NCI-H1092 treated with DMSO at 0.1 percent for 48 hours (cell line): ENCODE results near the gene ANO1.

Source experiments
- DNase-seq: peaks from one replicate; lab custom pipeline; 2025; lab: John Stamatoyannopoulos, UW

Gene ANO1

GRCh38 chr11:70095541-70096252 is 17.6 kb downstream of the ANO1 start:
- no peak for DNase-seq

DNA sequence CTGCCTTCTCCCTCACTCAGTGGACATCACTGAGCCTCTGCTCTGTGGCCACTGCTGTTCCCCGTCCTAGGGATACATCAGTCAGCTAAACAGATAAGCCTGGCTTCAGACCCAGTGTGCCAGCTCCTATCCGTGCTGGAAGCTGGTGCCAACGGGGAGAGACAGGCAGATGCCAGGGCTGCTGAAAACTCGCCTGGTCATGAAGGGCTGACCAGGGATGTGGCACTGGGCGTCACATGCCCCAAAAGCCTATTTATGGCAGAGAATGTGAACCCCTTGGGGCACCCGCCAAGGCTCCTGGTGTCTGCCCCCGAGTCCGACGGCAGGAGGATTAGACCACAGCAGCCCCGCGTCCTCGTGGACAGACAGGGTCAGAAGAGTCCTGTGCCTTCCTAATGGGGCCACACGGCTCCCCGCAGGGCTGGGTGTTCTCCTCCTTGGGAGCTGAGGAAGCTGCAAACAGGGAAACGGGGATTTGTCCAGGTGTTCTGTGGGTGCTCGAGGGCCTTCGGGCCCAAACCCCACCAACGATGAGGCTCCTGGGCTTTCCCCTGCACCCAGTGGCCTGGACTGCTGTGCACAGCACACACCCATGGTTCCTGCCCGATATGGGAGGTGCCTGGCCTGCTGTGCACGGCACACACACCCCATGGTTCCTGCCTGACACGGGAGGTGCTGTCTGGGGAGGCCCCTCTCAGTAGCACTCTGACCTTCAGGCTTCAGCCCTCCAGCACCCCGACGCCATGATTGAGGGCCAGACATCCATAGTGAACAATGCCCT is 19.9 kb downstream of the ANO1 start:
- DNase-seq, result no peak

DNA sequence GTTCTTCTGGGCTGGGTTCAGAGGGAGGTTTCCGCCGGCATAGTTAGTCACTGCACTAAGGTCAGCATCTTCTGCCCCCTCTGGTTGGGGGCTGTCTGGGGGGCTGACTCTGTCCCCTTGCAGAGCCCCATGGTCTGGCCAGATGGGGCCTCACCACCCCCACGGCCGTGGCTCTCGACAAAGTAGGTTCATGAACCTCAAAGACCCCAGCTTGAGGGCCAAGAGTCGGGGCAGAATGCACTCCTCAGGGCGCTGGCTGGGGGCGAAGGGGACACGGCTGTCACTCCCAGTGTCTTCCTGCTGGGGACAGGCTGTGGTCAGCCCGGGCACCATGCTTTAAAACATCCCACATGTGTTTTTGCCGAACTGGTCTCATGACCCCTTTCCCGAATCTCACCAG is 20.8 kb downstream of the ANO1 start:
- DNase-seq, result no peak

- no peak for DNase-seq
These were observed 21.6 kb downstream of the ANO1 start for GRCh38 chr11:70099578-70100279.

- DNase-seq, result no peak
These were observed 22.1 kb downstream of the ANO1 start for GRCh38 chr11:70100280-70100603.

- DNase-seq, result no peak
These were observed 22.7 kb downstream of the ANO1 start for GRCh38 chr11:70100791-70101190.

DNA sequence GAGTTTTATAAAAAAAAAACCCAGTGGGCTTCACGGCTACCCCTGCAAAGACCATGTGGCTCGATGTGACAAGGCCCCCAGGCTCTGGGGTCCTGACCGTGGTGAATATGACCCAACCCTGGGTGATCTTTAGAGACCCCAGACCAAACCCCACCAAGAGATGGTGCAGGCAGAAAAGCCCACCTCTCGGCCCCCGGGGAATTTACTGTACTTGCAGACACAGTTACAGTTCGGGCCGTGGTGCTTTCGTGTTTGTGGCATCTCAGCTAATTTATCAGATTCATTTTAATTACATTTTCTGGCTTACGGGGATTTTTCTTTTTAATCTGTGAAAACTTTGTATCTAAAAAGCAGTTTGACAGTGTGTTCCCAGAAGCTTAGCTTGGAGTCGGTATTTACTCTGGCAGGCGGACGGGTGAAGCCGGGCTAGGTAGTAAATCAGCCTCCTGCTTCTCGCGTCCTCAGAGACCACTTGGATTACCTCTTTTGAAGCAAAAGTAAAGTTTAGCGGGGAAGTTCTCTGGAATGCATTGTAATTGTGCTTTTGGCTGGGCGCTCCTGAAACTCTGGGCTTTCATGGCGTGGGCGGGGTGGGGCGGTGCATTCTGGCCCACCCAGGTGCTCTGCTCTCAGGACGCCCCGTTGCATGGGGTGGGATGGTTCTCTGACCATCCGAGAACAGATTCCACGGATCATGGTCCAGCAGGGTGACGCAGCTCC is 25.3 kb downstream of the ANO1 start:
- no peak for DNase-seq

DNA sequence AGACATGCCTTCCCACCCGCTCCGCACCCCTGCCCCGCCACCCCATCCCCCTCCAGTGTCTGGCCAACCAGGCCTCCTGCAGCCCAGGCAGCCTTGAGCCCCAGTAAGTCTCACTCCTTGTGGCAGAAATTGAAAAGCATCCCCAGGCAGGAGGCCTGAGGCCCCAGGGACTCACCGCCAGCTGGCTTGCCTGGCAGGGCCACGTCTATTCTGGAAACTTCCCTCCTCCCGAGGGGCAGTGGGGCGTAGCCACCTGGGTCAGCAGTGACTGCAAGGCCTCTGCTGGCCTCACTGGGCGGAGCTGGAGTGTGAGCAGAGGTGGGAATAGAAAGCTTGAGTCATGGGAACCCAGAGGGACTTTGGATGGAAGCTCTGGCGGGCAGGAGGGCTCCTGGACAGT is 26.3 kb downstream of the ANO1 start:
- no peak for DNase-seq

DNA sequence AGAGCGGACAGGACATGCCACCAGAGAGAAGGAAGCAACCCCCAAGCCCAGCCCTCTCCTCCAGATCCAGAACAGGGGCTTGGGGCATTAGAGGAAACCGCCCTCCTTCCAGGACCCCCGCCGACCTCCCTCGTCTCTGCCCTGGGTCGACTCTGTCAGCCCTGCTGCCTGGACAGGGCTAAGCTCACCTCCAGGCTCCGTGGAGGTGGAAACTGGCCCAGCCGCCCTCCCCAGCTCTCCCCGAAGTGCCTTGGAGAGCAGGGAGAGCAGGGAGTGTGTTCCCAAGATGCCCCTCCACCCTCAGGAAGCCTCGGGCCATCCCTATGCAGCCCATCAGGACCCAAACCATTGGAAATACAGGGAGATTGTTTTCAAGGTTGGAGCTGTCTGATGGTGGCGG is 26.8 kb downstream of the ANO1 start:
- no peak for DNase-seq

DNA sequence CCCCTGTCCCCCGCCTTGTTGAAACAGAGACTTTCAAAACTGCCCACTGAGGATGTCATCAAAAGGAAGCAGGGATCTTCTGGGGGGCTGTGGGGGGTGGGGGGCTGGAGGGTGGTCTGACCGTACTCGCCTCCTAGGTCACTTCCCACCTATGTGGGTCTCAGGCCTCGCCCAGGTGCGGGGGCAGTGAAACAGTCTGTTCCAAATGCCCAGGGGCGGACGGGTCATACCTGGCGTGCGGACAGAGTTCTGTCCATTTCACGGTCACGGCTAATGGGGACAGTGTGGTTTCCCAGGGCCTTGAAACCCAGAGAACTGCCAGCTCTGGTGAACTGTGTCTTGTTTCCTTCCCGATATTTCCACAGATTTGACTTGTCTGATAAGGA is 27.2 kb downstream of the ANO1 start:
- DNase-seq, result no peak

- DNase-seq, result peak; percentile 14
These were observed 27.8 kb downstream of the ANO1 start for GRCh38 chr11:70105755-70106571.

DNA sequence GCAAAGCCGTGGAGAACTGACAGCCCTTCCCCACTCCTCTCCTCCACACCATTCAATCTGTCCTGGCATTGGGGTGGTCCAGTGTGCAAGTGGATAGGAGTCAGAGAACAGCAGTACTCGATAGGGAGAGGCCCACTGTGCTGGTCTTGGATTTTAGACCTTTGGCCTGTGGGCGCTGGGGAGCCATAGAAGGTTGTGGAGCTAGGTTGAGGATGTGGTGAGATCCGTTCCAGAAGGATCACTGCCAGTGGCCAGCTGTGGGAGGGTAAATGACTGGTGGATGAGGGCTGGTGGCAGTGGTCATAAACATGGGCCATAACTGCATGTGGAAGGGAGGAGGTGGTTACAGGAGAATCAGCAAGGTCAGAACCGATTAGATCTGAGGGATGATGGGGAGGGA is 28.6 kb downstream of the ANO1 start:
- no peak for DNase-seq

- no peak for DNase-seq
These were observed 29.1 kb downstream of the ANO1 start for GRCh38 chr11:70107191-70107590.

DNA sequence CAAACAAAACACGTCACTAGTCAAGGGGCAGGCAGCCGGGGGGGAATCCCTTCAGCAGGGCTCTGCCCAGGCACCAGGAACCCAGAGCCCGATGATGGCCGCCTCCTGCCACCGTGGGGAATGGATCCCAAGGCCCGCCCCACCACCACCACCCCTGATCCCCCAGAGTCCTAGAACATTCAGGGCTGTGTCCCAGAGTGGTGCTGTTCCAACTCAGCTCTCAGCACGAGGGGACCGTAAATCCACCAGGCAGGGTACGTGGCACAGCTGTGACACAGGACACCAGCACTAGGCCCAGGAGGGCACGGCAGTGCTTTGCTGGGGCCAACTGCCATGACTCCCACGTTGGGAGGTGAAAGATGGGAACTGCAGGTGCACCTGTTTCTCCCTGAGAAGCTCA is 29.6 kb downstream of the ANO1 start:
- no peak for DNase-seq

GRCh38 chr11:70108250-70108649 is 30.1 kb downstream of the ANO1 start:
- no peak for DNase-seq

GRCh38 chr11:70109006-70109405 is 30.9 kb downstream of the ANO1 start:
- DNase-seq, result no peak

DNA sequence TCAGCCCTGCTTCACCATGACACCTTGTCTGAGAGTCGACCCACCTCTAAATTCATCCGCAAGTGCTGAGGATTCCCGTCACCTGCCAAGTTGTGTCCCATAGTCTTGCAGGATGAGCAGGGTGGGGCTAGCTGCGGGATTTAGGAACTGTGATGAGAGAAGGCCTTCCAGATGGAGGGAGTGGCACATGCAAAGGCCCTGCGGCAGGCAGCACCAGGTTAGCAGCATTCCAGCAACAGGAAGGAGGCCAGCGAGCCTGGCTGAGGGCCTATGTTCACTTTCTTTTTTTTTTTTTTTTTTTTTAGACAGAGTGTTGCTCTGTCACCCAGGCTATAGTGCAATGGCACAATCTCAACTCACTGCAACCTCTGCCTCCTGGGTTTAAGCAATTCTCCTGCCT is 31.8 kb downstream of the ANO1 start:
- DNase-seq, result no peak

GRCh38 chr11:70110538-70111055 is 32.5 kb downstream of the ANO1 start:
- DNase-seq, result no peak

- DNase-seq, result no peak
These were observed 33.3 kb downstream of the ANO1 start for GRCh38 chr11:70111269-70112016.

DNA sequence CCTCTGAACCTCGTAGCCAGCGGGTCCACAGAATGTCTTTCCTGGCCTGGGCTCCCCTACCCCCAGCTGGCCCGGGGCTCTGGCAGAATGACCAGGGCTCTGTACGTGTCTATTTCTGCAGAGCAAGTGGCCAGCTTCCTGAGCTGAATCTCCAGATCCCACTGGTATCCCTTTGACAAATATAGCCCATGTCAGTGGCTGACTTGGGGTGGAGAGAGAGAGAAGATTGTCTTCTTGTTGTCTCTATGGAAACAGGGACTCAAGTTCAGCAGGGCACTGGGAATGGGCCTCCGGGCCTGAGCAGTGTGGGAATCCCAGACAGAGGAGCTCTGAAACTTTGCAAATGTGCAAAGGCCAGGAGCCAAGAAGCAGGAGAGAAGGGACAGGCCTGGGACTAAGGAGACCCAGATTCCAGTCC is 33.9 kb downstream of the ANO1 start:
- no peak for DNase-seq

DNA sequence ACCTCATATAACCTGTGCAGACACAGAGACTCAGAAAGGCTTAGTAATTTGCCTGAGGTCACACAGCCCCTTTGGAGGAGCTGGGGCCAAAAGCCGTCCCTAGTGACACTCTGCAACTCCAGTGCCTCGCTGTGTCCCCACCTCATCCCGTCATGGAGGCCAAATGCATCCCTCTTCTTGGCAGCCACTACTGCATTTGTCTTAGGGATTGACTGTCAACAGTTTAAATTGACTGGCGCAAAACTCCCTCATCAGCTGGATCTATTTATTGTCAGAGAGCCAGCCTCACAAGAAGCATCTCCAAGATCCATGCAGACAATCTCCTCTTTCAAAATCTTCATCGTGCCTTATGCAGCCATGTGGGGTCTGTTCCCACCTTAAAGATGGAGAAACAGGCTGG is 35.7 kb downstream of the ANO1 start:
- DNase-seq, result no peak
